HEK293T (cell line): Measurements from ENCODE around the gene CLRN3.

ENCODE experiments used
- BHLHE40 ChIP-seq: fragments of 450-650 bp; IDR thresholded peaks from 2 replicates; pipeline ENCODE4 v1.6.1; 2016; ENCODE audit warnings: mild to moderate bottlenecking, moderate library complexity, borderline replicate concordance
- ELF4 ChIP-seq: fragments of 450-650 bp; IDR thresholded peaks from 2 replicates; pipeline ENCODE4 v1.6.1; 2017; ENCODE audit warnings: antibody characterized with exemption
- FOXA1 ChIP-seq: fragments of 450-650 bp; IDR thresholded peaks from 2 replicates; pipeline ENCODE4 v1.6.1; 2016; ENCODE audit warnings: mild to moderate bottlenecking
- FOXK2 ChIP-seq: fragments of 450-650 bp; IDR thresholded peaks from 2 replicates; pipeline ENCODE4 v1.6.1; 2016; ENCODE audit warnings: mild to moderate bottlenecking
- FOXM1 ChIP-seq: fragments of 450-650 bp; IDR thresholded peaks from 2 replicates; pipeline ENCODE4 v1.6.1; 2017; ENCODE audit warnings: mild to moderate bottlenecking, borderline replicate concordance
- HDGF ChIP-seq: fragments of 450-650 bp; IDR thresholded peaks from 2 replicates; pipeline ENCODE4 v1.6.1; 2017; ENCODE audit warnings: antibody characterized with exemption, borderline replicate concordance
- LEF1 ChIP-seq: fragments of 450-650 bp; IDR thresholded peaks from 2 replicates; pipeline ENCODE4 v1.6.1; 2017; ENCODE audit warnings: mild to moderate bottlenecking, borderline replicate concordance
- SP1 ChIP-seq: fragments of 450-650 bp; IDR thresholded peaks from 2 replicates; pipeline ENCODE4 v1.6.1; 2017

- TF ChIP-seq BHLHE40 (no peak), FOXM1 (no peak), SP1 (no peak), HDGF (no peak), FOXK2 (no peak), LEF1 (no peak), FOXA1 (no peak), ELF4 (no peak)
Measured at GRCh38 chr10:127863231-127863825, 29.4 kb downstream of the CLRN3 start.
